ENCODE measurements around the gene CTU2. TPM values are rescaled to one million over a fixed set of nuclear protein-coding genes. Genes with fewer than 3 reads are reported as not detected.

CTU2 gene
- total and polyA plus RNA-seq, 10 of the 15 experiments (the other 5 are each of a cell fraction or from before 2014, with no cell fraction given), result 0.32 to 44.5 (median 18.2) TPM

GRCh38 chr16:88713568-88714419 lies 7.5 kb downstream of the CTU2 start:
- Histone ChIP-seq H3K27me3 (replicated peaks in 1 of 2; ENCODE audit: control insufficient read depth in 2 of 2, insufficient read depth in 2 of 2, low read length in 1 of 2) (no peaks in the 10 kb centered on the region), H3K79me2 (ENCODE audit: control insufficient read depth, insufficient read depth, low read length) (no peaks in the 10 kb centered on the region), H3K4me2 (ENCODE audit: control insufficient read depth, insufficient read depth) (no peak overlapping the region), H3K9me3 (replicated peaks; ENCODE audit: control insufficient read depth, insufficient read depth, low read length) (no peaks in the 10 kb centered on the region), H3K27ac (ENCODE audit: control insufficient read depth, insufficient read depth) (no peak overlapping the region), H4K20me1 (ENCODE audit: control insufficient read depth, insufficient read depth) (no peaks in the 10 kb centered on the region), H2AFZ (ENCODE audit: control insufficient read depth, low read depth, low read length) (no peak overlapping the region), H3K36me3 (ENCODE audit: control insufficient read depth in 2 of 2, insufficient read depth in 2 of 2, low read length in 1 of 2) (peaks cover 13 to 35% of the 10 kb centered on the region in 2 experiments), H3K4me3 (no peak overlapping the region), H3K4me1 (ENCODE audit: control insufficient read depth, insufficient read depth, low read length) (no peaks in the 10 kb centered on the region), H3K9ac (ENCODE audit: control insufficient read depth, insufficient read depth, low read length) (no peak overlapping the region)
- intact Hi-C loops (cut with micrococcal nuclease; ENCODE audit: unreplicated experiment) (no loop called here), in situ Hi-C loops (cut with MboI) (no loop called here)
- no TSS peak for BruUV-seq (replicated peaks)
- TF ChIP-seq ZNF217 (IDR thresholded peaks at IDR 0.05) (no peak), POLR2A (IDR thresholded peaks at IDR 0.05; ENCODE audit: low read depth, low read length) (peak; percentile 54), BCL3 (IDR thresholded peaks at IDR 0.05; ENCODE audit: borderline replicate concordance, insufficient read depth, low read depth, low read length, poor library complexity, severe bottlenecking) (no peak), EGR1 (IDR thresholded peaks at IDR 0.05; ENCODE audit: borderline replicate concordance in 1 of 2, low read depth in 2 of 2, low read length in 2 of 2) (peak in 1 of 2 experiments; percentile 44; a peak in 1 of 3 replicates), PML (IDR thresholded peaks at IDR 0.05; ENCODE audit: low read length) (no peak), EZH2 (IDR thresholded peaks at IDR 0.05; ENCODE audit: borderline replicate concordance, control insufficient read depth, low read depth, low read length) (no peak), NFYA (IDR thresholded peaks at IDR 0.05; ENCODE audit: borderline replicate concordance, low read depth, low read length) (no peak), PRDM15 (CRISPR knock-in tag; IDR thresholded peaks at IDR 0.05) (no peak)
- POLR2A ChIA-PET, result no interaction called here
- RAD21 ChIA-PET (ENCODE audit: unreplicated experiment), result no interaction called here
- DNase-seq (ENCODE audit: low read depth, low spot score) (no peak), FAIRE-seq (no peak), ATAC-seq (peak; percentile 20)
- SMC1A ChIA-PET (ENCODE audit: uncharacterized antibody, unreplicated experiment), result no interaction called here
- CTCF ChIA-PET, result no interaction called here
- WGBS (ENCODE audit: insufficient coverage, insufficient replicate concordance, low lambda C conversion rate, missing lambda C conversion rate), result 87% methylated on average over 20 of the region's 30 CpGs

Measured in GM12878 (cell line).